SK-N-SH (cell line): Measurements from ENCODE around the gene SCART1. TPM values are rescaled to one million over a fixed set of nuclear protein-coding genes. Genes with fewer than 3 reads are reported as not detected.

Source experiments
- CTCF ChIA-PET: fragments of 300-600, 350-600 bp; formaldehyde crosslinking; extraction: SDS; loops from one replicate; lab custom pipeline; 2021; lab: Yijun Ruan, JAX
- POLR2A ChIA-PET: fragments of 350-600 bp; sonication (Branson Sonifier 250); formaldehyde crosslinking; extraction: SDS; loops from one replicate; lab custom pipeline; 2020; ENCODE audit warnings: antibody characterized with exemption, inconsistent platforms; lab: Yijun Ruan, JAX
- DNase-seq: peaks from one replicate; pipeline ENCODE4 v3.0.0; 2012
- H2AFZ ChIP-seq: fragments of 200-600 bp; sonication (generic); 2 replicates; pipeline ENCODE4 v1.8.1; 2016; ENCODE audit warnings: antibody characterized with exemption, mild to moderate bottlenecking, low read depth
- H3F3A ChIP-seq: fragments of 200-600 bp; sonication (generic); replicated peaks from 2 replicates; pipeline ENCODE3; 2016; ENCODE audit warnings: antibody characterized with exemption, mild to moderate bottlenecking; ENCODE audit not compliant: insufficient read depth
- H3K27ac ChIP-seq, 2 experiments: fragments of 200-500 bp in 1 of 2; fragments of 200-600 bp in 1 of 2; sonication (Bioruptor generic) in 1 of 2; sonication (generic), shearing (Covaris generic) in 1 of 2; 2 replicates each; pipeline versions ENCODE4 v1.5.1 to v1.6.1; 2014 to 2016; ENCODE audit warnings: low read depth in 2 of 2, inconsistent platforms in 1 of 2, low read length in 1 of 2, mild to moderate bottlenecking in 1 of 2, mixed read lengths in 1 of 2
- H3K27me3 ChIP-seq: fragments of 200-600 bp; sonication (generic), shearing (Covaris generic); 2 replicates; pipeline ENCODE4 v1.6.1; 2016; ENCODE audit warnings: mixed run types; ENCODE audit not compliant: insufficient read depth
- H3K36me3 ChIP-seq, 2 experiments: fragments of 200-500 bp in 1 of 2; fragments of 200-600 bp in 1 of 2; sonication (Bioruptor generic) in 1 of 2; sonication (generic) in 1 of 2; replicated peaks in 1 of 2; 2 replicates each; pipeline versions ENCODE3 to v1.5.1; 2014 to 2016; ENCODE audit warnings: low read length in 1 of 2, mild to moderate bottlenecking in 1 of 2; ENCODE audit not compliant: insufficient read depth in 2 of 2, control insufficient read depth in 1 of 2
- H3K4me1 ChIP-seq, 2 experiments: fragments of 200-500 bp in 1 of 2; fragments of 200-600 bp in 1 of 2; sonication (Bioruptor generic) in 1 of 2; sonication (generic), shearing (Covaris generic) in 1 of 2; 2 replicates each; pipeline versions ENCODE4 v1.5.1 to v1.6.1; 2014 to 2016; ENCODE audit warnings: low read depth in 1 of 2, low read length in 1 of 2, mixed run types in 1 of 2; ENCODE audit not compliant: insufficient read depth in 2 of 2, control insufficient read depth in 1 of 2
- H3K4me2 ChIP-seq: fragments of 200-600 bp; sonication (generic), shearing (Covaris generic); 2 replicates; pipeline ENCODE4 v1.6.1; 2017; ENCODE audit warnings: mixed run types
- H3K4me3 ChIP-seq, 2 experiments: fragments of 200-500 bp in 1 of 2; fragments of 200-600 bp in 1 of 2; sonication (Bioruptor generic) in 1 of 2; sonication (generic), shearing (Covaris generic) in 1 of 2; 2 replicates each; pipeline versions ENCODE4 v1.5.1 to v1.8.1; 2014 to 2016; ENCODE audit warnings: low read depth in 2 of 2, inconsistent platforms in 1 of 2, low read length in 1 of 2, mild to moderate bottlenecking in 1 of 2, mixed read lengths in 1 of 2, moderate library complexity in 1 of 2
- H3K79me2 ChIP-seq: fragments of 200-600 bp; sonication (generic); 2 replicates; pipeline ENCODE4 v1.8.1; 2017; ENCODE audit warnings: mild to moderate bottlenecking; ENCODE audit not compliant: insufficient read depth
- H3K9ac ChIP-seq: fragments of 200-600 bp; sonication (generic); 2 replicates; pipeline ENCODE4 v1.6.1; 2017; ENCODE audit warnings: mixed run types
- H3K9me2 ChIP-seq: fragments of 200-600 bp; sonication (generic); 2 replicates; pipeline ENCODE4 v1.6.1; 2017; ENCODE audit warnings: mixed run types
- H3K9me3 ChIP-seq: fragments of 200-600 bp; sonication (generic); 2 replicates; pipeline ENCODE4 v1.6.1; 2017; ENCODE audit warnings: mixed run types, mild to moderate bottlenecking, moderate library complexity
- H4K20me1 ChIP-seq: fragments of 200-600 bp; sonication (generic); 2 replicates; pipeline ENCODE4 v1.6.1; 2017; ENCODE audit warnings: mild to moderate bottlenecking, mixed run types; ENCODE audit not compliant: insufficient read depth
- CTCF ChIP-seq: fragments of 200-600 bp; sonication (generic); IDR thresholded peaks from 2 replicates; pipeline ENCODE4 v1.6.1; 2017; ENCODE audit warnings: antibody characterized with exemption, mild to moderate bottlenecking, moderate library complexity
- GATA2 ChIP-seq: sonication (generic); formaldehyde crosslinking; IDR thresholded peaks from 2 replicates; pipeline ENCODE4 v1.5.0; 2020; ENCODE audit warnings: mild to moderate bottlenecking, missing genetic modification reagents
- JUND ChIP-seq: IDR thresholded peaks from 2 replicates; pipeline ENCODE4 v1.4.0; 2012
- NRF1 ChIP-seq: IDR thresholded peaks from 2 replicates; pipeline ENCODE4 v1.6.1; 2012; ENCODE audit warnings: low read depth, mild to moderate bottlenecking, low read length
- SMC3 ChIP-seq: IDR thresholded peaks from 2 replicates; pipeline ENCODE4 v1.6.1; 2012; ENCODE audit warnings: low read depth, low read length, improper control_type of control experiment
- TCF12 ChIP-seq: IDR thresholded peaks from 2 replicates; pipeline ENCODE4 v1.4.0; 2012
- WGBS: methylation state at CpG from one replicate; pipeline ENCODE4 v1.1.6; 2017; ENCODE audit warnings: low lambda C conversion rate; 5-methylcytosine and 5-hydroxymethylcytosine counted together
- polyA plus RNA-seq, 3 experiments: library from polyadenylated mRNA; depleted of rRNA; stranded (reverse); fragments of >200 nt; gene quantifications; 2 replicates each; pipeline ENCODE4 v1.2.3, GENCODE V29; 2012

The SCART1 gene
- polyA plus RNA-seq, 1 of the 3 experiments (the other 2 are of a cell fraction) = 2.1 TPM

DNA sequence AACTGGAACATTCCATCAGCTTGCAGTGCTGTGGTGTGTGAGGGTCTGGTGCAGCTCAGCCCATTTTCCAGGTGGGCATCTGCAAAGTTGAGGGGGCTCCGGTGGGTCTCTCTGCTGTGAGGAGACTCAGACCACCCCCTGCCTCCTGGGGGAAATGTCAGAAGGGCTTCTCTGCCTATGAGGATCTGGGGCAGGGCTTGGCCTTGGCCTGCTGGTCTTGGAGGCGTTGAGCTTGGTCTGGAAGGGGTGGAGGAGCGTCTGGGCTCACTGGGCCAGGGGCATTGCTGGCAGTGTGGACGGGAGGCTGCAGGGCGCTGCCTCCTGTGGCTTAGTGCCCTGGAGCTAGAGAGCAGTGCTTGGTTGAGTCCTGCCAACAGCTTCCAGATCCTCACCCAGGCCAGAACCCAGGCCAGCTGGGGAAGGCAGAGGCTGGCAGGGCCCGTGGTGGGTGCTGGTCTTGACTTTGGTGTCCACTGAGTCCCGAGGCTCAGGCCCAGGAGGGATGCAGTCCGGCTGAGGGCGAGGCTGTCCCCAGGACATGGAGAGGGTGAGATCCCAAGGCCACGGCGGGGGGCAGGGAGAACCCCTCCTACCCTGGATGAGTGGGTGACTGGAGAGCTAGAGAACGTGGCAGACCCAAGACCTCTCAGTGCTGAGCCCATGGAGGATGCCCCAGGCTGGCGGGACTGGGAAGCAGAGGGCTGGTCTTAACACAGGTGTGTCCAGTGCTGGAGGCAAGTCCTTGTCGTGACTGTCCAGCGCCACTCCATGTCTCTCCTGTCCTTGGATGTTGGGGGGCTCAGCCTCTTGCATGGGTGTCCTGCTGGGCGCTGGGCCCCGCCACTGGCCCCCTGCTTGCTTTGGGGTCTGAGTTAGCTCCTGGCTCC is 32.2 kb upstream of the SCART1 start:
- Histone ChIP-seq H3K9me3 (no peaks in the 10 kb centered on the region), H3K27ac (no peak overlapping the region), H3F3A (no peaks in the 10 kb centered on the region), H3K4me2 (no peak overlapping the region), H3K36me3 (peaks cover 0 to 22% of the 10 kb centered on the region in 2 experiments), H4K20me1 (peaks cover 20% of the 10 kb centered on the region; the same call in 1 of the 2 replicates), H3K79me2 (no peaks in the 10 kb centered on the region), H3K4me3 (no peak overlapping the region), H3K27me3 (no peaks in the 10 kb centered on the region), H2AFZ (no peak overlapping the region), H3K4me1 (no peaks in the 10 kb centered on the region; a peak in 1 of 4 replicates), H3K9ac (no peak overlapping the region), H3K9me2 (no peaks in the 10 kb centered on the region)
- TF ChIP-seq GATA2 = no peak
- 87% methylated on average over 10 of the region's 17 CpGs for WGBS
- ChIA-PET POLR2A (no interaction called here), CTCF (interaction anchor here (0.9 to 1.4 kb wide), 4 partner anchors 9 to 98 kb away, joined by 3 to 5 read pairs (median 4); no protein-coding TSS in a partner anchor)
- peak; percentile 41 for DNase-seq

GRCh38 chr10:133422223-133422806 is 31.4 kb upstream of the SCART1 start:
- Histone ChIP-seq H3K9ac (no peak overlapping the region), H3K4me2 (no peak overlapping the region), H4K20me1 (peaks cover 20% of the 10 kb centered on the region; the same call in 1 of the 2 replicates), H3F3A (no peaks in the 10 kb centered on the region), H3K27me3 (no peaks in the 10 kb centered on the region), H3K9me2 (no peaks in the 10 kb centered on the region), H2AFZ (no peak overlapping the region), H3K27ac (no peak overlapping the region), H3K79me2 (no peaks in the 10 kb centered on the region), H3K4me3 (no peak overlapping the region), H3K36me3 (peaks cover 0 to 22% of the 10 kb centered on the region in 2 experiments), H3K9me3 (no peaks in the 10 kb centered on the region), H3K4me1 (no peaks in the 10 kb centered on the region; a peak in 1 of 4 replicates)
- WGBS = 87% methylated on average over 14 of the region's 16 CpGs
- ChIA-PET CTCF (interaction anchor here (1.2 to 1.4 kb wide), 2 partner anchors 93 to 98 kb away, joined by 3 to 4 read pairs; no protein-coding TSS in a partner anchor), POLR2A (no interaction called here)
- peak; percentile 31 for DNase-seq
- TF ChIP-seq CTCF (no peak), TCF12 (no peak), SMC3 (no peak), JUND (no peak), NRF1 (no peak)
- TF ChIP-seq, all 33 proteins: peak for 0
